HG02798 (cell line): ENCODE measurements around the gene EEFSEC.

Experiments used
- ATAC-seq: cut with Tn5 transposase; IDR thresholded peaks from one replicate; pipeline ENCODE4 v1.9.1; 2021; ENCODE audit warnings: mild to moderate bottlenecking; ENCODE audit not compliant: unreplicated experiment, poor library complexity

Gene EEFSEC

DNA sequence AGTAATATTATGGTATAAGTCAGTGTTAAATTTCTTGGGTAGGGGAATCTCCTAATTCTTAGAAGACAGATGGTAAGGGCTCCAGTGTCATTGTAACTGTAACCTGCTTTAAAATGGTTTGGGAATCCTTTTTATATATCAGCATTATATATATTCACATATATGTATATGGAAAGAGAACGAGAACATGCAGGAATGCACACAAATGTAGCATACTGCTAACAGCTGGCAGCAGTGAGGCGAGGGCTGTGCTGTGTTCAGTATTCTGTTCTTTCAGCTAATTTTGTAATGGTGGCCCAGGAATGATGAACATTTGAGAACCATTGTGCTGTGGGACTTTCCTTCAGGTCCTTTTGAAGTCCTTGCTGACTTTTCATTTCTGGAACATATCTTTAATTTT is 60.8 kb downstream of the EEFSEC start:
- ATAC-seq = no peak

DNA sequence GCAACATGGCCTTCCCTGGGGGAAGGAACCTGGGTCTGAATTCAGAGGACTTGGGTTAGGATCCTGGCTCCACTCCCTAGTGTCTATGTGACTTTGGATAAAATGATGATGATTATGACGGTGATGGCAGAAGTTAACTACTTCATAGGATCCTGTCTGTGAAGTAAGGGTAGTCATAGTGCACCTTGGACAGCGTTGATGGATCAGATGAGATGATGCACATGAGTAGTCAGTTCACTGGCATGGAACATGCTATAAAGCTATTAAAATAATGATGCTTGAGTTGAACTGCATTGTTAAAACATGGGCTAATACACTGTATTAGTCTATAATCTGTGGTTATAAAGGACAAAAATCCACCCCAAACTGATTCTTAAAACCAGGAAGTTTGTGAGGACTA is 62.0 kb downstream of the EEFSEC start:
- ATAC-seq = no peak

DNA sequence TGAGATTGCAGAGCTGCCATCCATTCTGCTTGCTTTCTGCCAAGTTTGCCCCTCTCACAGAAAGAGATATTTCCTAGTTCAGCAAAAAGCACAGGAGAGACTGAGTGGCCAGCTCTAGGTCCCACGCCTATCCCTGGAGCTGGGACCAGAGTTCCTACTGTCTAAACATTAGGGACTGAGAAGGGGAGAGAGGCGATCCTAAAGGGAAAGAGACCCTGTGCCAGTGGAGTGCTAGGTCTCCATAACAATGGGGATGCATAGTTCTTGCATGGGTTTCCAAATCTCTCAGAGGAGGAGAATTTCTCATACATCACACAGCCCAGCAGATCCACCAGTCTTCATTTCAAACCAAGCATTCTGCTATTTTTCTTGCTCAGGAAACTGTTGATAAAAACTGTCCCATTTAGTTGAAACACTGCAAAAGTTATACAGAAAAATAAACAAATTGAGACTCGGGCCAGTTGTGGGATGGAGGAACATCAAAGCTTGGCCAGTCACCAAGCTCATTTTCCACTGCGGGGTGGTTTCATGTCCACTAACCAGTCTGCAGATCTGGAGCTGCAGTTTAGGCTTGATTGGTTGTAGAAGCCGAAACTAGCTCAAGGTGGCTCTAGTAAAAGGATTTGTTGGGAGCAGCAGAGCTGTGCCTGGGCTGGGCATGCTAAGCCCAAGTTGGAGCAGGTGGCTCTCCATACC is 62.7 kb downstream of the EEFSEC start:
- no peak for ATAC-seq

GRCh38 chr3:128217702-128218547 is 64.6 kb downstream of the EEFSEC start:
- no peak for ATAC-seq

GRCh38 chr3:128218548-128219257 is 65.4 kb downstream of the EEFSEC start:
- ATAC-seq = no peak

DNA sequence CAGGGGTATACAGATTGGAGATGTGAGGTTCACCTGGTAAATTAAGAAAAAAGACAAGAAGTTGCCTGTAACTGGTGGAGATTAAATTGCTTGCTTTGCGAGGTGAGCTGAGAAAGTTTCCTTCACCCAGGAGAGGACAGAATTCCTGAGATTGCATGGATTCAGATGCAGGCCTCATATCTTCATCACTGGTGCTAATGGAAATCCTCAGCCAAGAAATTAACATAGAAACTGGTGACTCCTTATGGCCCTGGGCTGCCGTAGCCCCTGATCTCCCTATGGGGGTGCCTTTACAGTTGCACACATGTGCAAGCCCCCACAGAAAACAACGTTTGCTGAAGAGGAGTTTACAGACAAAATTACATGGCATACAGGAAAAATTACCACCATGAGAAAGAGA is 68.0 kb downstream of the EEFSEC start:
- ATAC-seq = no peak

DNA sequence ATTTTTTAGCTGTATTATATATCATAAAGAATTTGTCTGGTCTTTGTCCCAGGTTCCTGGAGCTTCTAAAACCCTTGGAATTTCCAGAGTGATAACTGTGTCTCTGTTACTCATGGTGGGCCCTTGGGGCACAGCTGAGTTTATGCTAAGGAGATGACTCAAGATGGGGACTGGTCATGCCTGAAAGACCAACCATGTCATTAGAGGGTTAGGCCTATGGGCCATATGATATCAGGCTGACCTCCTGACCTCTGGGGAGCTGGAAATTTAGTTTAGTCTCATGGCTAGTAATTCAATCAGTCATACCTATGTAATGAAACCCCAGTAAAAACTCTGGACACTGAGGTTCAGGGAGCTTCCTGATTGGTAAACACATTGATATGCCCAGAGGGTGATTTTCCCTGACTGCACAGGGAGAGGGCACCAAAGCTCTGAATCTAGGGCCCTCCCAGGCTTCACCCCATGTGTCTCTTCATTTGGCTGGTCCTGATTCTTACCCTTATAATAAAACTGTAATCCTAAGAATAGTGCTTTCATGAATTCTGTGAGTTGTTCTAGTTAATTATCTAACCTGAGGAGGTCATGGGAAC is 69.6 kb downstream of the EEFSEC start:
- no peak for ATAC-seq

GRCh38 chr3:128226186-128226725 is 73.0 kb downstream of the EEFSEC start:
- no peak for ATAC-seq

GRCh38 chr3:128226795-128227395 is 73.6 kb downstream of the EEFSEC start:
- no peak for ATAC-seq

- ATAC-seq = no peak
These were observed 74.2 kb downstream of the EEFSEC start for GRCh38 chr3:128227507-128227906.

- ATAC-seq = no peak
These were observed 75.2 kb downstream of the EEFSEC start for GRCh38 chr3:128228366-128228910.

GRCh38 chr3:128229106-128229857 is 76.0 kb downstream of the EEFSEC start:
- no peak for ATAC-seq

- ATAC-seq = no peak
These were observed 78.3 kb downstream of the EEFSEC start for GRCh38 chr3:128231606-128232005.

- ATAC-seq = no peak
These were observed 79.3 kb downstream of the EEFSEC start for GRCh38 chr3:128232376-128233178.

DNA sequence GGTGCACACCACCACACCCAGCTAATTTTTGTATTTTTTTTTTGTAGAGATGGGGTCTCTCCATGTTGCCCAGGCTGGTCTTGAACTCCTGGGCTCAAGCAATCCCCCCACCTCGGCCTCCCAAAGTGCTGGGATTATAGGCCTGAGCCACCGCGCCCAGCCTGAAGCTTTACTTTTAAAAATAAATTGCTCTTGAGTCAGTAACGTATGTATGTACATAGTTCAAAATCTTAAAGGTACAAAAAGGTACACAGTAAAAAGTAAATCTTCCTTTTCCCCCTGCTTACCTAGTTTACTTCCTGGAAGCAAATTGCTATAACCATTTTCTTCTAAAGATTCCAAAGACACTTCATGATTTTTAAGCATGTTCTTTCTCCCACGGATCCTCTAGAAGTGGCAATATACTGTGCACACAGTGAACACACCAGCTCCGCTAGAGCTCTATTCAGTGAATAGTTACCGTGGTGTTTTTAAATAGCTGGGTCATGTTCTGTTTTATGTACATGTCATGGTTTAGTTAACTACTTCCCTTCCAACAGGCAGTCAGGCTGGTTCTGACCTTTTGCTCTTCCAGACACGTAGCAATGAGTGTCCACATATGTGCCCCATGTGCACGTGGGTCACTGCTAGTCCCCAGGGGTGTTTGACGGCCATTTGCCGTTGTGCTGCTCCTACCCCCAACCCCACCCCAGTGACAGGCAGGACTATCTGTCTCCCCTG is 82.1 kb downstream of the EEFSEC start:
- no peak for ATAC-seq

GRCh38 chr3:128236657-128237056 is 83.4 kb downstream of the EEFSEC start:
- no peak for ATAC-seq

- no peak for ATAC-seq
These were observed 84.3 kb downstream of the EEFSEC start for GRCh38 chr3:128237348-128238183.
